Right lobe of liver (tissue), 6 donors: ENCODE measurements around the gene UQCC2. TPM values are rescaled to one million over a fixed set of nuclear protein-coding genes. Genes with fewer than 3 reads are reported as not detected.

Source experiments
- ATAC-seq, 4 donors: fragments of 200-7000 bp; cut with Tn5 transposase; one replicate each; pipeline ENCODE4 v1.9.1; 2020; ENCODE audit warnings: mild to moderate bottlenecking in 4 of 4, moderate library complexity in 4 of 4
- DNase-seq, 3 donors: peaks; one replicate each; pipeline ENCODE4 v3.0.0-alpha.2; 2020
- H3K27ac ChIP-seq, 3 donors: fragments of 200-600 bp; one replicate each; pipeline ENCODE4 v1.8.0; 2022
- H3K27me3 ChIP-seq, 2 donors: fragments of 200-600 bp; one replicate each; pipeline ENCODE4 v1.8.0; 2022
- H3K36me3 ChIP-seq, 4 donors: fragments of 200-600 bp; sonication (generic) in 1 of 4; one replicate each; pipeline versions ENCODE4 v1.5.1 to v1.8.0; 2017 to 2022; ENCODE audit warnings: control low read depth in 1 of 4
- H3K4me1 ChIP-seq, 4 donors: fragments of 200-600 bp; sonication (generic) in 1 of 4; one replicate each; pipeline versions ENCODE4 v1.5.1 to v1.8.0; 2017 to 2022; ENCODE audit warnings: control low read depth in 1 of 4
- H3K4me3 ChIP-seq, 3 donors: fragments of 200-600 bp; one replicate each; pipeline ENCODE4 v1.8.0; 2022
- H3K9me3 ChIP-seq, 4 donors: fragments of 200-600 bp; sonication (generic) in 1 of 4; one replicate each; pipeline versions ENCODE4 v1.5.1 to v1.8.0; 2017 to 2022; ENCODE audit warnings: control low read depth in 1 of 4
- CTCF ChIP-seq, 4 donors: fragments of 200-600 bp in 3 of 4; fragments of 450-650 bp in 1 of 4; IDR thresholded peaks; one replicate each; pipeline versions ENCODE4 v1.5.1 to v1.8.0; 2016 to 2022; ENCODE audit warnings: antibody characterized with exemption in 4 of 4, mild to moderate bottlenecking in 2 of 4
- POLR2A ChIP-seq: fragments of 450-650 bp; IDR thresholded peaks from one replicate; pipeline ENCODE4 v1.6.1; 2017; ENCODE audit warnings: antibody characterized with exemption, mild to moderate bottlenecking
- WGBS: methylation state at CpG from one replicate; pipeline ENCODE4 v1.1.6; 2018; ENCODE audit warnings: low coverage, low lambda C conversion rate; ENCODE audit not compliant: insufficient coverage; ENCODE audit errors: missing lambda C conversion rate; 5-methylcytosine and 5-hydroxymethylcytosine counted together
- intact Hi-C, 2 donors: fragments of 100-400 bp; cut with DNase I; formaldehyde crosslinking; loops; one replicate each; pipeline versions ENCODE4 v1.11.2 to v1.14.1; 2022
- total RNA-seq, 6 experiments: library from RNA; depleted of rRNA in 2 of 6; stranded (reverse); fragments of >200 nt in 2 of 6; fragmentation: NEBNext Ultra II Directional in 3 of 6; extraction: Animal tissue kit (Norgen Biotek cat#: 25700) in 3 of 6; gene quantifications; one replicate each; pipeline versions ENCODE4 v1.1.0 to v1.2.4, GENCODE V29; 2016 to 2023
- donor health status: DM: no; HTN: yes; CAD: no.
- donor health status: DM: no; HTN: no; CAD: no.
- donor health status: DM: no; HTN: no; CAD: no.
- donor health status: DM: no; HTN: yes; CAD: no.
- donor health status: DM: no; HTN: yes; CAD: no.

Gene UQCC2
- total RNA-seq, 6 experiments from 2014 or later, result 23.7 to 38.4 (median 31.5) TPM

DNA sequence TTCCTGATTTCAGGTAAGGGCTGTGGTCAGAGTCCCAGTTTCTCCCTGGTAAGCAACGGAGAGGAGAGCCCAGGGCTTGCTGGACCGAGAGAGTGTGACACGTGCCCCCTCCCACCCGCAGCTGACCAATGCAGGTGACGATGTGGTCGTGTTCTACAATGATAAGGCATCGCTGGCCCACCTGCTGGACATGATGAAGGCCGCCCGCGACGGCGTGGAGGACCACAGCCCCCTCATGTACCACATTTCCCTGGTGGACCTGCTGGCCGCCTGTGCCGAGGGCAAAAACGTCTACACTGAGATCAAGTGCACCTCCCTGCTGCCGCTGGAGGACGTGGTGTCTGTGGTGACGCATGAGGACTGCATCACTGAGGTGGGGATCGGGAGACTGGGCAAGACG is 31.7 kb downstream of the UQCC2 start:
- Histone ChIP-seq H3K27ac (no peak overlapping the region), H3K27me3 (no peaks in the 10 kb centered on the region), H3K36me3 (no peaks in the 10 kb centered on the region), H3K4me1 (no peaks in the 10 kb centered on the region), H3K9me3 (no peaks in the 10 kb centered on the region), H3K4me3 (no peak overlapping the region)
- TF ChIP-seq POLR2A (no peak), CTCF (IDR thresholded peaks at IDR 0.05) (no peak)
- ATAC-seq (no peak), DNase-seq (no peak)
- WGBS, result 70% methylated on average over 11 of the region's 20 CpGs
- intact Hi-C loops, result no loop called here

DNA sequence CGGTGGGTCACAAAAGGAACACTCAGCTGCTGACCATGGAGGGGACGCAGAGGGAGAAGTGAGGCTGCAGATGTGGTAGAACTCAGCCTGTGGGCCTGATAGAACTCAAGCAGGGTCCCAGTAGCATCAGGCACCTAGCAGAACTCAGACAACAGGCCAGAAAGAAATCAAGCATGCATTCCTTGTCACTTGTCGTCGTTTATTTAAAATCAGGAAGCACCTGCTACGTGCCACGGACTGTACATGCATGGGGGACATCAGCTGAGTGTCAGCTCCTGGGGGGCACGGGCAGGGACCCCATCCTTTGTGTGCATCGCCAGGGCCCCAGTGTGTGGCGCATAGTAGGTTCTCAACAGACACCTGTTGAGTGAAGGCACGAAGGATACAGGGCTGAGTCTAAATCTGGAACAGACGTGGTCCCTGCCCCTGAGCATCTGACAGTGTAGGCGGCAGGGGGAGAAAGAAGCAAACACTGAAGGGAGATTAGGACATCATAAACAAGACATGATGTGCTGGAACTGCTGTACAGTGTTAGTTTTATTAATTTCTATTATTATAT is 32.5 kb downstream of the UQCC2 start:
- H3K27me3 ChIP-seq, result no peaks in the 10 kb centered on the region
- H3K9me3 ChIP-seq, result no peaks in the 10 kb centered on the region
- H3K27ac ChIP-seq, result no peak overlapping the region
- DNase-seq (no peak), ATAC-seq (no peak)
- intact Hi-C loops, result no loop called here
- TF ChIP-seq CTCF (IDR thresholded peaks at IDR 0.05) (no peak), POLR2A (no peak)
- H3K36me3 ChIP-seq, result no peaks in the 10 kb centered on the region
- 42% methylated on average over 4 of the region's 12 CpGs for WGBS
- no peak overlapping the region for H3K4me3 ChIP-seq
- H3K4me1 ChIP-seq, result no peaks in the 10 kb centered on the region

DNA sequence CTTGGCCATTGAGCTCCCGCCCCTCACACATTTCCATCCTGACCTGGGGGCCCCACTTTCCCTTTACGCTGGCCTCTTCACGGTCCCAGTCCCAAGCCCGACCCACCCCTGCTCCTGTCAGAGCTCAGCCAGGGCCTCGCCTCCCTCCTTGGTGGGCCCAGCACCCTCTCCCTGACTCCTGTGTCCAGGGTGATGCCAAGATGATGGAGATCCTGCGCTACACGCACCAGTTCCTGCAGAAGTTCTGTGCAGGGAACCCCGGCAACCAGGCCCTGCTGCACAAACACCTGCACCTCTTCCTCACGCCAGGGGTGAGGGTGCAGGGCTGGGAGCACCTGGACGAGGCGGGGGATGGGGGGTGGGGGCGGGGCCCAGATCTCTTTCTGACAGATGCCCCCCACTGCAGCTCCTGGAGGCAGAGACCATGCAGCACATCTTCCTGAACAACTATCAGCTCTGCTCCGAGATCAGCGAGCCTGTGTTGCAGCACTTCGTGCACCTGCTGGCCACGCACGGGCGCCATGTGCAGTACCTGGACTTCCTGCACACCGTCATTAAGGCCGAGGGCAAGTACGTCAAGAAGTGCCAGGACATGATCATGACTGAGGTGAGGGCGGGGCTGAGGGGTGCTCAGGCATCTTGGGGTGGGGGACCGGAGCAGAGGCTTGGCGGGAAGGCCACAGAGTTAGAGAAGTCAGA is 33.1 kb downstream of the UQCC2 start:
- Histone ChIP-seq H3K27me3 (no peaks in the 10 kb centered on the region), H3K9me3 (no peaks in the 10 kb centered on the region), H3K4me3 (no peak overlapping the region), H3K4me1 (no peaks in the 10 kb centered on the region), H3K36me3 (no peaks in the 10 kb centered on the region), H3K27ac (no peak overlapping the region)
- intact Hi-C loops, result no loop called here
- WGBS, result 74% methylated on average over 9 of the region's 24 CpGs
- ATAC-seq, result no peak
- DNase-seq, result no peak
- TF ChIP-seq POLR2A, result no peak
- no peak for TF ChIP-seq CTCF (IDR thresholded peaks at IDR 0.05)

DNA sequence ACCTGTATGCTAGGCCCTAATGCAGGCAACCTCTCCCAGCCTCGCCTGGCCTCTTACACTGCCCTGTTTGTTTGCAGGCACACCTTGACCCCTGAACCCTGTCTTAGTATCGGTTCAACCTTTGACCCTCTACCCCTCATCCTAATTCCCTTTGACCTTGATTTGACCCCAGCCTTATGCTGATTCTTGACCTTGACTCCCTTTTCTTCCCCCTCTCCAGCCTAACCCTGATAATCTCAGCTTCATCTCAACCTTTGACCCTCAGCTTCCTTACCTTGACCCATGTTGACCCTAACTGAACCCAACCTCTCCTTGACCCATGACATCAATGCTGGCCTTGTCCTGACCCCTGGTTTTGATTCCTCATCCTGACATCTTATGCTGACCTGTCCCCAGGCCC is 33.8 kb downstream of the UQCC2 start:
- H3K36me3 ChIP-seq, result no peaks in the 10 kb centered on the region
- intact Hi-C loops, result no loop called here
- 71% methylated on average over 2 of the region's 2 CpGs for WGBS

More for the DNA sequence above, 33.8 kb downstream of the UQCC2 start:
- H3K9me3 ChIP-seq, result no peaks in the 10 kb centered on the region
- no peak overlapping the region for H3K27ac ChIP-seq
- DNase-seq (no peak), ATAC-seq (no peak)
- H3K27me3 ChIP-seq, result no peaks in the 10 kb centered on the region
- no peaks in the 10 kb centered on the region for H3K4me1 ChIP-seq
- H3K4me3 ChIP-seq, result no peak overlapping the region
- TF ChIP-seq CTCF (IDR thresholded peaks at IDR 0.05), result no peak
- TF ChIP-seq POLR2A, result no peak
